Lower leg skin (tissue), 4 donors: ENCODE measurements around the gene ZDHHC13. TPM values are rescaled to one million over a fixed set of nuclear protein-coding genes. Genes with fewer than 3 reads are reported as not detected.

Source experiments
- DNase-seq, 2 donors: peaks; one replicate each; pipeline ENCODE4 v3.0.0-alpha.2; 2019; ENCODE audit warnings: low spot score in 2 of 2
- H3K4me3 ChIP-seq: fragments of 200-600 bp; sonication (generic); 2 replicates; pipeline ENCODE4 v1.5.1; 2017; ENCODE audit warnings: mild to moderate bottlenecking, low read depth; ENCODE audit not compliant: poor library complexity, severe bottlenecking
- POLR2A ChIP-seq, 2 donors: fragments of 450-650 bp; IDR thresholded peaks; one replicate each; pipeline ENCODE4 v1.6.1; 2016 to 2017; ENCODE audit warnings: antibody characterized with exemption in 2 of 2, mild to moderate bottlenecking in 1 of 2, moderate library complexity in 1 of 2
- WGBS, 2 donors: methylation state at CpG; one replicate each; pipeline ENCODE4 v1.1.5; 2018; 5-methylcytosine and 5-hydroxymethylcytosine counted together
- intact Hi-C: fragments of 100-400 bp; cut with DNase I; formaldehyde crosslinking; loops from one replicate; pipeline ENCODE4 v1.15.0; 2023; ENCODE audit warnings: low total_unique reads
- total RNA-seq, 4 donors: library from RNA; depleted of rRNA; stranded (reverse); fragments of >200 nt; gene quantifications; one replicate each; pipeline ENCODE4 v1.1.0, GENCODE V29; 2016
- TF ChIP-seq, protein P1 (sequence below), 3 donors: fragments of 450-650 bp; IDR thresholded peaks; one replicate each; pipeline ENCODE4 v1.5.1; 2016; ENCODE audit warnings: antibody characterized with exemption in 3 of 3, mild to moderate bottlenecking in 3 of 3, moderate library complexity in 2 of 3

The ZDHHC13 gene
- total RNA-seq, 4 donors from 2014 or later = 23.2 to 50.5 (median 37.2) TPM

DNA sequence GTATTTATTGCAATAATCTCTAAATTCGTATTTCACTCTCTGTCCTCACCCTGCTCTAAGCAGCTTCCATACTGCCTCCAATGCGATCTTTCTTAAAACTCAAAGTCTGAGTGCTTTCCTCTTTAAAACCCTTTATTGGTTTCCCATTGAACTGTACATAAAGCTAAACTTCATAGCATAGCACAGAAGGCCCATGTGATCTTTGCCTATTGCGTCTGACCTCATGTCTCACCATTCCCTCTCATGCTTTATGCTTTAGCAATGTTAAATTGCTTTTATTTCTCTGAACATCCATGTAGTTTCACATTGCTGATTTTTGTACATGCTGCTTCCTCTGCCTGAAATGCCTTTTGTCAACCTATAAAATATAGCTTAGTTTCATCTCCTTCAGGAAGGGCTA is 28.4 kb downstream of the ZDHHC13 start:
- no peak for DNase-seq
- TF ChIP-seq, protein P1, sequence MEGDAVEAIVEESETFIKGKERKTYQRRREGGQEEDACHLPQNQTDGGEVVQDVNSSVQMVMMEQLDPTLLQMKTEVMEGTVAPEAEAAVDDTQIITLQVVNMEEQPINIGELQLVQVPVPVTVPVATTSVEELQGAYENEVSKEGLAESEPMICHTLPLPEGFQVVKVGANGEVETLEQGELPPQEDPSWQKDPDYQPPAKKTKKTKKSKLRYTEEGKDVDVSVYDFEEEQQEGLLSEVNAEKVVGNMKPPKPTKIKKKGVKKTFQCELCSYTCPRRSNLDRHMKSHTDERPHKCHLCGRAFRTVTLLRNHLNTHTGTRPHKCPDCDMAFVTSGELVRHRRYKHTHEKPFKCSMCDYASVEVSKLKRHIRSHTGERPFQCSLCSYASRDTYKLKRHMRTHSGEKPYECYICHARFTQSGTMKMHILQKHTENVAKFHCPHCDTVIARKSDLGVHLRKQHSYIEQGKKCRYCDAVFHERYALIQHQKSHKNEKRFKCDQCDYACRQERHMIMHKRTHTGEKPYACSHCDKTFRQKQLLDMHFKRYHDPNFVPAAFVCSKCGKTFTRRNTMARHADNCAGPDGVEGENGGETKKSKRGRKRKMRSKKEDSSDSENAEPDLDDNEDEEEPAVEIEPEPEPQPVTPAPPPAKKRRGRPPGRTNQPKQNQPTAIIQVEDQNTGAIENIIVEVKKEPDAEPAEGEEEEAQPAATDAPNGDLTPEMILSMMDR (IDR thresholded peaks at IDR 0.05) = no peak
- TF ChIP-seq POLR2A (IDR thresholded peaks at IDR 0.05) = no peak
- whole genome bisulfite sequencing, 2 donors = 65 to 80% methylated on average over 3 of the region's 3 CpGs
- no peak overlapping the region for H3K4me3 ChIP-seq
- intact Hi-C loops = no loop called here

DNA sequence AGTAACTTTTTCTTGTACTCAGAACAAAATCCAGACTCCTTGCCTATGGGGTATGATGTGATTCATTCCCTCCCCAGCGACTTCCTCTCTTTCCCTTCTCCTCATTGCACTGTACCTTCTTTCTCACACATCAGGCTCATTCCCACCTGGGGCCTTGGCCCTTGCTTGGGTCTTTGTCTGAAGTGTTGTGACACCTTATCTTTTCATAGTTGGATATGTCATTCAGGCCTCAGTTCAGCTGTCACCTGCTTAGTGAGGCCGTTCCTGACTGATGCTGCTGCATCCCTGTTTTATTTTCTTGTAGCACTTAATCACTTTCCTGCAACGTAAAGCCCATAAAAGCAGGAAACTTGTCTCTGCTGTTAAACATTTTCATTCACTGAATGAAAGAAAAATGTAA is 39.9 kb downstream of the ZDHHC13 start:
- WGBS, 2 donors = 61 to 72% methylated on average over 3 of the region's 3 CpGs
- TF ChIP-seq, protein P1 (IDR thresholded peaks at IDR 0.05) = no peak
- TF ChIP-seq POLR2A (IDR thresholded peaks at IDR 0.05) = no peak
- H3K4me3 ChIP-seq = no peak overlapping the region
- no peak for DNase-seq
- intact Hi-C loops = no loop called here

DNA sequence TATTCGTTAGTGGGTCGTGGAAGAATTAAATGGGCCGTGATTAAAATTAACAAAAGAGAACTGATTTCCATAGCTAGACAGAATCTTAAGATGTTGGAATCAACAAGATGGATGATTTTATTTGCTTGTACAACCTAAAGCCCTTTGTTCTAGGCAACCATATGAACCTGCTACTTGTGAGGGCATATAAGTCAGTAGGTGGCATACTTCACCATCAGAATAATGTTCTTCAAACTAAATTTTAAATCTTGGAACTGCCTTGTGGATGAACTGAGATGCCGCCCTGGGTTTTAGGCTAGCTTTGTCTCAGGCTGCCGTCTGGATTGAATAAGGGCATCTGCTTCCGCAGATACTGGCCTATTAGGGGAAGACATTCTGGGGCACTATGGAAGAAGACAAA is 43.9 kb downstream of the ZDHHC13 start:
- TF ChIP-seq POLR2A (IDR thresholded peaks at IDR 0.05) = no peak
- TF ChIP-seq, protein P1 (IDR thresholded peaks at IDR 0.05) = no peak
- H3K4me3 ChIP-seq = no peak overlapping the region
- no peak for DNase-seq
- 90 to 94% methylated on average over 6 of the region's 6 CpGs for WGBS, 2 donors
- intact Hi-C loops = no loop called here

DNA sequence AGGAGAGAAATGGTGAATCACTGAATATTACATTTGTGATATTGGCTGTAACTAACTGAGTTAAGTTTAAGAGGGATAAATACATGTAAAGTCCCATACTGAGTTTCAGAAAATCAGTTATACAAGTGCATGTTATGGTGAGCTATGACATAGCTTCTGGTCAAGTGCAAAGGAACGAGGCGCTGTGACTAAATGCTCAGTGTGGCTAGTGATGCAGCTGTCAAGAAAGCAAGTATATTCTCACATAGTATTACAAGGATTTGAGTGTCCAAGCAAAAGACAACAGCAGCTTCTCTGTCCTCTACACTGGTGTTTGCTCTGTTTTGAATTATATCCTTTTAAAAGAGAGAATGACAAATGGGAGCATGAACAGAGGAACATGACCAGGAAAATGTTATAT is 44.7 kb downstream of the ZDHHC13 start:
- no peak for DNase-seq
- H3K4me3 ChIP-seq = no peak overlapping the region
- 94 to 99% methylated on average over 2 of the region's 2 CpGs for WGBS, 2 donors
- intact Hi-C loops = no loop called here
- TF ChIP-seq, protein P1 (IDR thresholded peaks at IDR 0.05) = no peak
- TF ChIP-seq POLR2A (IDR thresholded peaks at IDR 0.05) = no peak

DNA sequence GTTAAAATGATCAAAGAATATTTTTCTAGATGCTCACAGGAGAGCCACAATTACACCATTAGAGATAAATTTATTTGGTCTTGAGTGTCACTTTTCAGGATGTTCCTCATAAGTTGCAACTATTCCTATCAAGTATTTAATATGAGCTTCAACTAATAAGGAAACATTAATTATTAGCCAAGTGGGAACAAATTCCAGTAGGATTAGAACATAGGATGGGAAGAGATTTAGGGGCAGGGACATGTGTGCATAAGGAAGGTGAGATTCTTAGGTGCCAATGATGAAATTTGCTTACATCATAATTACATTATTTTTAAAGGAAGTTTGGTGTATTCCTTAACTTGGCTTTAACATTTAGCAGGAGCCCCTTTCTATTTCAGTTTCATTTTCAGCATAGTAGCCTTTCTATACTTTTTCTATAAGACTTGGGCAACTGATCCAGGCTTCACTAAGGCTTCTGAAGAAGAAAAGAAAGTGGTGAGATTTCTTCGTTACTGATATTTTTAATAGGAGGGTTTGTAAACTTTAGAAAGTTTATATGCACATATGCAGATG is 46.1 kb downstream of the ZDHHC13 start:
- no peak for TF ChIP-seq POLR2A (IDR thresholded peaks at IDR 0.05)
- TF ChIP-seq, protein P1 (IDR thresholded peaks at IDR 0.05) = no peak
- WGBS, 2 donors = 94 to 95% methylated on average over 1 of the region's 1 CpG
- intact Hi-C loops = no loop called here
- H3K4me3 ChIP-seq = no peak overlapping the region
- no peak for DNase-seq

DNA sequence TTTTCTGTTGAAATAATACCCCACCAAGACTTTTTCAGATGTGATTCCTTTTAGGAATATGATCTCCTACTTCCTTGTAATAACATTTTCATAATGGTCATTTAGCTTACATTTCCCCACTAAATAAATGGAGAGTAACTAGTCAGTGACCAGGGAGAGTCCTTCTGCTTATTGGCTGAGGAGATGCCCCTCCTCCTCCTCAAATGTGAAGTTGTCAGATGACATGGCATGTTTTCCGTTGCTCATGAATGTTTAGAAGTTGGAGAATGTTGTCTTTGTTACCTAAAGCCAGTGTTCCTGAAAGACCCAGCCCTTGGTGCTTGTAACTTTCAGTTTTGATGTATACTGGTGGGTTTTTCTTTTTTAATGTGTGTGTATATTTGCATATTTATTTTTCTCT is 46.6 kb downstream of the ZDHHC13 start:
- no peak overlapping the region for H3K4me3 ChIP-seq
- intact Hi-C loops = no loop called here
- TF ChIP-seq, protein P1 (IDR thresholded peaks at IDR 0.05) = no peak
- no peak for TF ChIP-seq POLR2A (IDR thresholded peaks at IDR 0.05)
- no peak for DNase-seq
- WGBS, 2 donors = 90 to 91% methylated on average over 1 of the region's 1 CpG
